Renal pelvis (tissue), 4 donors: Measurements from ENCODE around the gene ACTR1B. TPM values are rescaled to one million over a fixed set of nuclear protein-coding genes. Genes with fewer than 3 reads are reported as not detected.
"Not testable (repeated sequence)": the region's sequence is repeated elsewhere in the genome, so short reads cannot be mapped to it uniquely, and the experiment has no call there.

Experiments
- DNase-seq: peaks from one replicate; pipeline ENCODE4 v3.0.0-alpha.2; 2013
- polyA plus RNA-seq, 3 donors: library from polyadenylated mRNA; unstranded; fragments of 120-200 nt; gene quantifications; one replicate each; pipeline ENCODE4 v1.2.1, GENCODE V29; 2013; ENCODE audit not compliant: insufficient read length in 3 of 3

The ACTR1B gene
- polyA plus RNA-seq, 3 donors = 64.1 to 69.8 (median 67.4) TPM

DNA sequence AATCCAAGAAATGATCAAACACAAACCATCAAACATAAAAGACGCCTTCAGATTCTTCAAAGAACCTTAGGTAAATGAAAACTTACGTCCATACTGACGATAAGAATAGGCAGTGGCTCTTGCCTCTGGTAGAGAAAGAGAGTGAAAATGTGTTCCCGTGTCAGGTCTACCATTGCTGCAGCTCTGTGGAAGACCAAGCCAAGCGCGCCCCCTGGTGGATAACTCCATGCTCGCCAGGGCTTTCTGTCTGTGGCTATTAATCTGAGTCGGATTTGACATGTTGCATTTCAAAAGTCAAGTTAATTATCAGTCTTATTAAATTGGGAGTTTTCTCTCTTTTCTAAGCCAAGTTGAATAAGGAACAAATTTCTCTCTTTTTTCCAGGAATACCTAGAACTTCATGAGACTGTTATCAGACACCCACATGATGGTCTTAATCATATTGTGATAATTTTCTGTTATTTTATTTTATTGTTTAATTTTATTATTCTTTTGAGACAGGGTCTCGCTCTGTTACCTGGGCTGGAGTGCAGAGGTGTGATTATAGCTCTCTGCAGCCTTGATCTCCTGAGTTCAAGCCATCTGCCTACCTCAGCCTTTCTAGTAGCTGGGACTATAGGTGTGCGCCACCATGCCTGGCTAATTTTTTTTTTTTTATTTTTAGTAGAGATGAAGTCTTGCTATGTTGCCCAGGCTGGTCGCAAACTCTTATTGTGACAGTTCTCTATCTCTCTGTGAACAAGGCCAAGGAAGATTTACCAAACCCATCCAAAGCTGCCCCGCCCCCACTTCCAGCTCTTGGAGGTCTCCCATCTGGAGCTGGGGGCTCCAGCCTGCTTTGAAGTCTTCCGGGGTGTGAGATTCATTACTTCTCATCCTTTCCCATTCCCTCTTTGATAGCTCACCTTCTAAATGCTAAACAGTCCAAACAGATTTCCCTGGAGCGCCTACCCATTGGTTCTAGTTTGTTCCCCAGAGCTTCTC lies 33.7 kb upstream of the ACTR1B start:
- peak; percentile 81 for DNase-seq

DNA sequence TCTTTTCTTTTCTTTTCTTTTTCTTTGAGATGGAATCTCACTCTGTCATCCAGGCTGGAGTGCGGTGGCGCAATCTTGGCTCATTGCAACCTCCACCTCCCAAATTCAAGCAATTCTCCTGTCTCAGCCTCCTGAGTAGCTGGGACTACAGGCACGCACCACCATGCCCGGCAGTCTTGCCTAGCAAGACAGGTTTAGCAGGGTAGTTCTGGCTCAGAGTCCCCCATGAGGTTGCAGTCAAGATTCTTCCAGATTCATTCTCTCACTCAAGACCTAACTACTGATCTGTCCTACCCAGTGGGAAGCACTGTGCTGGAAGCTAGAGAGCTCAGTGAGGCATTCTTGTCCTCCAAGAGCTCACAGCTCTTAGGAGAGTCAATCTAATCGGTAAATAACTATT lies 31.9 kb upstream of the ACTR1B start:
- DNase-seq = no peak

GRCh38 chr2:97693476-97693875 lies 29.6 kb upstream of the ACTR1B start:
- DNase-seq = no peak

GRCh38 chr2:97691166-97691565 lies 27.3 kb upstream of the ACTR1B start:
- no peak for DNase-seq

- DNase-seq = no peak
These were observed 24.4 kb upstream of the ACTR1B start for GRCh38 chr2:97688062-97688827.

GRCh38 chr2:97687235-97687634 lies 23.4 kb upstream of the ACTR1B start:
- DNase-seq = not testable (repeated sequence)

DNA sequence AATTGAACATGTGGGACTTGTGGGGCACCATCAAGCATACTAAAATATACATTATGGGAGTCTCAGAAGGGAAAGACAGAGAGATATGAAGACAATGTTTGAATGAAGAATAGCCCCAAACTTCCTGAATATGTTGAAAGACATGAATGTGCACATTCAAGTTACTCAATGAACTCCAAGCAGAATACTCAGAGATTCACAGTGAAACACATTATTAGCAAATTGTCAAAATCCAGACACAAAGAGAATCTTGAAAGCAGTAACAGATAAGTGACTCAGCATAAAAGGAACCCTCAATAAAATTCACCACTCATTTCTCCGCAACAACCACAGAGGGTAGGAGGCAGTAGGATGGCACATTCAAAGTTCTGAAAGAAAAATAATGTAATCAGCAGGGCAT lies 14.5 kb upstream of the ACTR1B start:
- DNase-seq = no peak

- no peak for DNase-seq
These were observed 13.6 kb upstream of the ACTR1B start for GRCh38 chr2:97677480-97677879.

GRCh38 chr2:97676620-97677019 lies 12.8 kb upstream of the ACTR1B start:
- DNase-seq = no peak

DNA sequence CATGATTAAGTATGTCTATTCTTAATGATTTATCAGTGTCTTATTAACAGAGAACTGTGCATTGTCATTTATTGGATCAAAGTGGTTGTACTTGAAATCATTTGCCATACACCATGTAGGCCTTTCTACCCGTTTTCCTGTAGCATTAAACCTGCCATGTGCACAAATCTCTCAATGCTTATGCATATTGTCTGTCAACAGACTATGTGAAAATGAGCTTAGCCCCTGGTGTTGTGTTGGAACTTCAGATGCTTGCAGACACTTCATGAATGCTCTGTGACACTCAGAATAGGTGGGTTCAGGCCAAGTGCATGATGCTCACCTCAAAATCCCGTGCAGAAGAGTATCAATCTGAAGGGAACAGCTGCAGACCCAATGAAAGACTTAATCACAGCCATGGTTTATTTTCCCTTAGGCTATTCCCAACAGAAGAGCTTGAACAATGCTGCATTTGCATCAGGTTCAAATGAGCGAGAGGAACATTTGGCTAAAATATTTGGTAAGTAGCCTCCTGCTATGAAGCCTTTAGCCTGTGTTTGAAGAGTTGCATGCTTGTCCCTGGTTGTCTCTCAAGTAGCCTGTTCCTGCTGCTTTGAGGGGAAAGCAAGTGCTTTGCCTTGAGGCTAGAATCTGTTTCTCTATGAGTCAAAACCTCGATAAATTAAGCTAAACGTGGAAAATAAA lies 11.7 kb upstream of the ACTR1B start:
- DNase-seq = no peak

DNA sequence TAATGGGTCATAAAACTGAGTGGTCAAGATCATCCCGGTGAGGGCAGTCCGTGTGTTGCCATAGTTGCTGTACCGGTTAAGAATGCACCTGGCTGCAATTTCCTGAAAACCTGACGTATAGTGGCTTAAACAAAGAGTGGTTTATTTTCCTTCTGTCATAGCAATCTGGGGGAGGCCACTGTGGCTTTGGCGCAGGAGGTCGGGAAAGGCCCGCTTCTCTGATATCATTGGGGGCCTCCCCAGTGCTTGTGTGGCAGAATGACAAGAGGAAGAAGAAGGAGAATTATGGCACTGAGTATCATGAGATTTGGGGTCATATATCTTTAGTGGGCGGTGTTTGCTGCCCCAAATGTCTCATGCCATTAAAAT lies 10.1 kb upstream of the ACTR1B start:
- DNase-seq = peak; percentile 58

DNA sequence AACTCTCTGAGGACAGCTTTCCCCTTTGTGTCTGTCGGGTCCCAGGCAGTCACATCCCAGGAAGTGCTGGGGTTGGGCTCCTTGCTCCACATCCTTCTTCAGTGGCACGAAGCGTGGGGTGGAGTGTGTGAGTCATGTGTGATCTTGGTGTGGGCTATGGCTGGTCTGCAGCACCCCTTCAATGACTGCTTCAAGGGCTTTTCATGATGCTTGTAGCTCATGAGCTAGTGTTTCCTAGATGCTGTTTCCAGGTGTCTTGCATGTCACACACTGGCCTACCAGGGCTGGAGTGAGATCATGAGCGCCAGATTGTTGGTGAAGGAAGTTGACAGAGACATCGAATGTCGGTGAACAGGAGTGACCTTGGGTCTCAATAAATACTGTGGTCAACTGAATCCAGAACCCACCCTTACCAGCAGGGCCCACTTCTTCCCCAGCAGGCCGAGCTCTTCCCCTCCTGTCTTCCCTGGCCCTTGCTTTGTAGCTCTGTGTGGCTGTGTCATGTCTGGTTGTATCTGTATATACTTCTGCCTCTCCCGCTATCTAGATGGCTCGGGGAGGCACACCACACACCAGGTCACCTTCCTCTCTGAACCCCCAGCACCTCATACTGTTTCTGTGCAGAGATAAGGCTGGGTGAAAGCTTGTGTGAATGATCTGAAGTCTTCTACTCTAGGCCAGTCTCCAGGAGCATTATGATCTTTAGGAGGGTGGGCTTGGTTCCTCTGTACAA lies 9.5 kb upstream of the ACTR1B start:
- no peak for DNase-seq

GRCh38 chr2:97672606-97673140 lies 8.8 kb upstream of the ACTR1B start:
- not testable (repeated sequence) for DNase-seq

DNA sequence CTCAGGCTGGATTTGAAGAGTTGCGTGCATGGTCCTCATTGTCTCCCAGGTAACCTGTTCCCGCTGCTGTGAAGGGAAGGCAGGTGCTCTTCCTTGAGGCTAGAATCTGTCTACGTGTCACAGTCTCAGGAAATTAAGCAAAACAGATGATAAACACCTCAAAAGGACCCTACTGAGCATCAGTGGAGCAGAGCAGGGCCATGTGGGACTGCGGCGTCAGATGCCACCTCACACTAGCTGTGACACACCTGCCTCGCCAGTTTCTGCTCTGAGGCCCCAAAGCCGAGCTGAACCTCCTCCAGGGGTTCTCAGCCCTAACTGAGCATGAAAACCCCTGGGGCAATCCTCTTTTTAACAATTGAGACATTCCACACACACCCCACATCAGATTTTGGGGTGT lies 7.7 kb upstream of the ACTR1B start:
- DNase-seq = no peak

DNA sequence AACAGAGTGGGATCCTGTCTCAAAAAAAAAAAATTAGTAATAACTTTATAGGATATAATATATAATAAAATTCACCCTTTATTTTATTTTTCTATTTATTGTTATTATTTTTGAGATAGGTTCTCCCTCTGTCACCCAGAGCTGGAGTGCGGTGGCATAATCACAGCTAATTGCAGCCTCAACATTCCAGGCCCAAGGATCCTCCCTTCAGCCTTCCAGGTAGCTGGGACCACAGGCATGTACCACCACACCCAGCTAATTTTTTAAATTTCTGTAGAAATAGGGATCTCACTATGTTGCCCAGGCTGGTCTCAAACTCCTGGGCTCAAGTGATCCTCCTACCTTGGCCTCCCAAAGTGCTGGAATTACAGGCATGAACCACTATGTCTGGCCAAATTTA lies 6.6 kb upstream of the ACTR1B start:
- DNase-seq = no peak

- no peak for DNase-seq
These were observed 5.6 kb upstream of the ACTR1B start, which contains the start of gene C2orf92 for GRCh38 chr2:97669448-97669847. TSS of gene C2orf92 (plus strand) at chr2:97669713. CDS start at chr2:97669789, 76 bp downstream.

- DNase-seq = no peak
These were observed 759 bp upstream of the ACTR1B start for GRCh38 chr2:97664636-97664970.

- DNase-seq = no peak
These were observed 250 bp downstream of the ACTR1B start for GRCh38 chr2:97663626-97663961.

DNA sequence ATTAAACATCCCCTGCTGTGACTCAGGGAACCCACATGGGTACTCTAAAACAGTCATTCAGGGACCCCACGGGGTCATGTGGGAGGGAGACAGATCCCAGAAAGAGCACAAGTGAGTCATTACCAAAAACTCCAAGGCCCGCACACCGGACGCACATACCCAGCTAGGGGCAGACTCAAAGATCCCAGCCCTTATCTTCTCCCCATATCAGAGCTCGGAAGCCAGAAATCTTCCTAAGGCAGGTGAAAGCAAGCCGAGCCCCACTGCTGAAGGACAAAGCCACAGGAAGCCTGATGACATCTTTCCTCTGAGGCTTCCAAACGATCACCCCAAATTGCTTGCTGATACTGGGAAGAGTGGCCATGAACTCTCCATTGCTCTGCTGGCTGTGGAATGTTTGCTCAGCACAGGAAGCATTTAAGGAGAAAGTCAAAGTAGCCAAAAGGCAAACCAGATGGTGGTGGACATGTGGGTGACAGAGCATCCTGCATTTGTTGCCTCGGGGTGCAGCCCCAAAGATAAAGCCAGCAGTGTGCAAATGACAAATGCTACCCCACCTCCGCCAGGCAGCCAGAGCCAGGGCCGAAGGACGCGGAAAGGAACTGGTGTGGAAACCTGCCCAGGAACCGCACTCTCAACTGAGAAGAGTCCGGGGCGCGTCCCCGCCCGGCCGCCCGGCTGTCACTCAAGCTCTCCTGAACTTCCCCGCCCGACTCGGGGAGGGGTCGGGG lies 784 bp downstream of the ACTR1B start:
- DNase-seq = peak; percentile 70

DNA sequence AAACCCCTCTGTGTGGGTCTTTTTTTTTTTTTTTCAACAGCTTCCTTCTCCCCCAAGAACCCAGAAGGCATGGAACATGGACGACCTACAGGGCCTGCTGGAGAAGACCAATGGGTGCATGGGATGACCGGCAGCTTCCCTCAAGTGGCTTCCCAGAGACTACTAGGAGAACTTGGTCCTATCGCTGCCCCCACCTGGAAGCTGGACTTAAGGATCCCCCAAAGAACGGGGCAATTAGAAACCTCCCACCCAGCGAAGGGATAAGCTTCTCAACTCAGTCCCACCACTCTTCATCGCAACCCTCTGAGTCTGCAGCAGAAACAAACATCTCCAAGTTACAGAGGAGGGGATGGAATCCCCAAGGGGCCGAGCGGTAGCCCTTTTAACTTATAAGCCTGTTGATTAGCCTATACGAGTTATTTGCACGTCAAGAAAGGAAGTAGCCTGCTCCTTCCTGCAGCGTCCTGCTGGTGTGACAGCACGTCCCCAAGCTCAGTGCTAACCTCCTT lies 1.4 kb downstream of the ACTR1B start:
- DNase-seq = no peak

DNA sequence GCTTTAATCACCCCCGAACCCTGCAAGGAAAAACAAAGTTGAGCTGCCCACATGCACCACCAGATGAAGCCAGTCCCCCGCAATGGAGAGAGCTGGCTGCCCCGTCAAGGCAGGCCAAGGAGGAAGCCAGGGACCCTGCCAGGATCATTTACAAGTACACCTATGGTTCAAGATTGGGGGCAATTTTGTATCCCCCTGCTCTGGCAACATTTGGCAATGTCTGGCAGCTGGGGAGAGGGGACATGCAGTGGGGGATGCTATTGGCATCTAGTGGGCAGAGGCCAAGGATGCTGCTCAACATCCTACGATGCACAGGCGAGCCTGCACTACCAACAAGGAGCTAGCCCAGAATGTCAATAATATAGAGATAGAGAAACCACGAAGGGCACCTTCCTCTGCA lies 1.9 kb downstream of the ACTR1B start:
- no peak for DNase-seq
